ENCODE data around the gene COBLL1.

DNA sequence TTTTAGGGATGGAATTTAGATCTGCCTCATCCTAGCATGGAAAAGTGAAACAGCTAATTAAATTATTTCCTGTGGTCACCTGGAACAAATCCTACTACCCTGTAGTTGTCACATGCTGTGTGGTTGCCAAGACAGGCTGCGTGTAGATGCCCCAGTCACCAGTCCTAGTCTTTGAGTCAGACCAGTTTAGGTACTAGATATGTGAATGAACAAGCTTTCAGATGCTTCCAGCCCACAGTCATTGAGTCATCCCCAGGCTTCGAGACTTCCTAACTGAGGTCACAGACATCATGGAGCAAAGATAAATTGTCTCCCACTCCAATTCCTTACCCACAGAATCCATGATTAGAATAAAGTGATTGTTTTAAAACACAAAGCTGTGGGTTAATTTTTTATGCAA lies 184.5 kb downstream of the COBLL1 start:
- TF ChIP-seq, protein P1, sequence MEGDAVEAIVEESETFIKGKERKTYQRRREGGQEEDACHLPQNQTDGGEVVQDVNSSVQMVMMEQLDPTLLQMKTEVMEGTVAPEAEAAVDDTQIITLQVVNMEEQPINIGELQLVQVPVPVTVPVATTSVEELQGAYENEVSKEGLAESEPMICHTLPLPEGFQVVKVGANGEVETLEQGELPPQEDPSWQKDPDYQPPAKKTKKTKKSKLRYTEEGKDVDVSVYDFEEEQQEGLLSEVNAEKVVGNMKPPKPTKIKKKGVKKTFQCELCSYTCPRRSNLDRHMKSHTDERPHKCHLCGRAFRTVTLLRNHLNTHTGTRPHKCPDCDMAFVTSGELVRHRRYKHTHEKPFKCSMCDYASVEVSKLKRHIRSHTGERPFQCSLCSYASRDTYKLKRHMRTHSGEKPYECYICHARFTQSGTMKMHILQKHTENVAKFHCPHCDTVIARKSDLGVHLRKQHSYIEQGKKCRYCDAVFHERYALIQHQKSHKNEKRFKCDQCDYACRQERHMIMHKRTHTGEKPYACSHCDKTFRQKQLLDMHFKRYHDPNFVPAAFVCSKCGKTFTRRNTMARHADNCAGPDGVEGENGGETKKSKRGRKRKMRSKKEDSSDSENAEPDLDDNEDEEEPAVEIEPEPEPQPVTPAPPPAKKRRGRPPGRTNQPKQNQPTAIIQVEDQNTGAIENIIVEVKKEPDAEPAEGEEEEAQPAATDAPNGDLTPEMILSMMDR (IDR thresholded peaks at IDR 0.05), result no peak
- TF ChIP-seq EP300 (IDR thresholded peaks at IDR 0.05), result no peak
- no peak for TF ChIP-seq POLR2A (IDR thresholded peaks at IDR 0.05)
